Measurements from ENCODE around the gene ME2. TPM values are rescaled to one million over a fixed set of nuclear protein-coding genes. Genes with fewer than 3 reads are reported as not detected.
"Not testable (repeated sequence)": the region's sequence is repeated elsewhere in the genome, so short reads cannot be mapped to it uniquely, and the experiment has no call there.

Gene ME2
- total RNA-seq, 1 donor from 2014 or later, result 40.1 TPM

DNA sequence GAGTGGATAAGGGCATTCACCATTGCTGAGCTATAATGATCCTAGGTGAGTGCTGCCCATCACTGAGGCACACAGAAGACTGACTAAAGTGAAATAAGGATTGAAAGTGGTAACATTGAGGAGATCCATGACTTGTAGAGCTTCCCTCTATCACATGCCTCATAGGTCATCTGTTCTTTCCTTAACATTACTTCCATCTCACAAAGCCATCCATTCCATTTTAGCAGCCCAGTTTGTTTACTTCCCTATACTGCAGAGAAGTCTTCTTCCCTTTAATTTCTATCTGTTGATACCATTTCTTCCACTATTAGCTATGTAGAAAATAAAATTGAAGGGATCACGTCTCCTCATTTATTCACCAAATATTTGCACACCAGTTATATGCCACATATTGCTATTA is 32.1 kb downstream of the ME2 start:
- DNase-seq (ENCODE audit: low spot score), result no peak

DNA sequence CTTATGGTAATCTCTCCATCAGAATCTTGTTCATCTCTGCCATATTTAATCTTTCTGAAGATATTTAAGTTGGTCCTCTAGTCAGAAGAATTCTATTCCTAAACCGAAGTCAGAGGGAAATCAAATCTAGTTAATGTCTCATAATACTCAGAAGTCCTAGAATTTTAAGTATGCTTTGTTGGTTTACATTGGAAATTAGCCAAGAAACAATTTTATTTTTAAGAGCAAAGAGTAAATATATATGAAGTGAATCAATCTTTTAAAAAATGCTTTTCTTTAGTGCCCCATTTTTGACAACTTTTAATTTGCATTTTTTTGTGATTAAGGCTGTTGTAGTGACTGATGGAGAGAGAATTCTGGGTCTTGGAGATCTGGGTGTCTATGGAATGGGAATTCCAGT is 38.1 kb downstream of the ME2 start:
- DNase-seq (ENCODE audit: low spot score), result no peak

DNA sequence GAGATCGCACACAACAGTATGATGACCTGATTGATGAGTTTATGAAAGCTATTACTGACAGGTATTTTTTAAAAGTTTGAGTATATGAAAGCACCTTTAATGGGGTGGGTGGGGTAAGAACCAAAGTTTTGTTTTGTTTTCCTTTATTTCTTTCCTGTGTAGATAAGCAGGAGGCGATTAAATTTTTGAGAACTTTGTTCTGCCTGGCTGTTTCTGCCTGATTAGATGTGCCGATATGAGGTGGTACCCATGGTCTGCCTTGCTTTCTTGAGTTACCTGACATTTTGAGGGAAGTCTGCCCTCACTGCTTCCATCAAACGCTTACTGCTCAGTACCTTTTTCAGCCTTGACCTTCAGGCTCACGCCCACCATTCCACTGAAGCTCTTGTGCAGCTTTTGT is 39.2 kb downstream of the ME2 start:
- DNase-seq (ENCODE audit: low spot score), result no peak

GRCh38 chr18:50924372-50924771 is 45.5 kb downstream of the ME2 start:
- DNase-seq (ENCODE audit: low spot score), result no peak

DNA sequence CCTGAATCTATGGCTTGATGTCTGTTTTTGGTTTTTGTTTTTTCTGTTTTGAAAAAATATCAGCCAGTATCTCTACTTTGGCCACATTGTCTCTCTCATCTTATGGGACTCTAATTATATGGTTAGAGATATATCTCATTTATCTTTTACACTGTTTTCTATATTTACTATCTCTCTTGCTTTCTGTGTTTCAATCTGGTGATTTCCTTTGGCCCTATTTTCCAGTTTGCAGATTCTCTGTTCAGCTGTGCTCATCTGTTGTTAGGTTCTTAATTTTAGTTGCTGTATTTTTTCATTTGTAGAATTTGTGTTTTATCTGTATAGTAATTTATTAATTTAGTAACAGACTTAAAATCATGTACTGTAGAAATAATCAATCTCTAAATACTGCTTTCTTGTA is 47.6 kb downstream of the ME2 start:
- no peak for DNase-seq (ENCODE audit: low spot score)

DNA sequence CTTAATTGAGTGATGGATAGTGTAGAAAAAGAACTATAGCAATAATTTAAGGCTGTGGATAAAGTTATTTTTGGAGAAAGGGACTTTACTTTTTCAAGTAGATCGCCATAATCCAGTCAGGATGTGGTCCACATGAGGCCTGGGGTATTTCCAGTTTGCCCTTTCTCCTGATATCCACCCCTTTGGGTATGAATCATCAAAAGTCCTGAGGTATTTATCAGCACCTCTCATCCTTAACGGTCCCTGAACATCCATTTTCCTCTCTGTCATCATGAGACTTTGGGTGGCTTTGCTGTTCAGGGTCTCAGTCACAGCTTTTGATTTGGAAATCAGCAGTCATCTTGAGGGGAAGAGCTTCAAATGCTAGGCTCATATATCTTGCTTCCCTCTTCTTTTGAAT is 49.6 kb downstream of the ME2 start:
- DNase-seq (ENCODE audit: low spot score), result no peak

- no peak for DNase-seq (ENCODE audit: low spot score)
Measured at GRCh38 chr18:50933684-50934083, 54.8 kb downstream of the ME2 start.

- no peak for DNase-seq (ENCODE audit: low spot score)
Measured at GRCh38 chr18:50934545-50935211, 55.8 kb downstream of the ME2 start.

- DNase-seq (ENCODE audit: low spot score), result no peak
Measured at GRCh38 chr18:50935493-50936191, 56.7 kb downstream of the ME2 start.

GRCh38 chr18:50937183-50937582 is 58.3 kb downstream of the ME2 start:
- no peak for DNase-seq (ENCODE audit: low spot score)

DNA sequence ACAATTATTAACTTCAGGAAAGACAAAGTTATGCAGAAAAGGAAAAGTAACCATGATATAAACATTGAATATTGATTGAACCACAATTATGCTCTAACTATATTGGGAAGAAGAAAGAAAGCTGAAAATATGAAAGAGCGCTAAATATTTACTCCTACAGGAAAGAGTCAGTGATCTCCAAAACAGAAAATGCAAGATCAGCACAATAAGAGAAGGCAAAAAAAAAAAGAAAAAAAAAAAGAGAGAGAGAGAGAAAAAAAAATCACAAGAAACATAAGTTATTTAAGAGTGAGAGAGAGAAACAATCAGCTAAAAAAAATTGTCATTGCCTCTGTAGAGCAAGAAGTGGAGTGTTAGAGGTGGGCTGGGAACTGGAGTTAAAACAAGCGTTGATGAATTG is 60.0 kb downstream of the ME2 start:
- no peak for DNase-seq (ENCODE audit: low spot score)

GRCh38 chr18:50944245-50944932 is 65.5 kb downstream of the ME2 start:
- DNase-seq (ENCODE audit: low spot score), result no peak

- DNase-seq (ENCODE audit: low spot score), result not testable (repeated sequence)
Measured at GRCh38 chr18:50945918-50946317, 67.0 kb downstream of the ME2 start.

DNA sequence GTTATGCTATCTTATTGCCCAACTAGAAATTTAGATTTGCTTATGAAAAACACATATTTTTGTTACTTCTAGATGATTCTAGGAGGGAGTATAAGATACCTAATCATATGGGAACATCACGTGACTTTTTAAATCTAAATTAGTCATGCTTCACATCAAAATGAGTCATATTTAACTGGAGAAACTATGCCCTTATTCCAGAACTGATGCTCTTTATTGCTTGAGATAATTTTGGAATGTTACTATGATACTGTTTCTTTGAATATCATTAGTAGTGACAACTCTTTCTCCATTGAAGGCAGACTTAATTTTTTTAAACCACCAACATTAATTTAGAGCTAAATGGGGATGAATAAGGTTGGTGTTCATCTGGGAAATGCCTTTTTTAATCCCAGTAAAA is 69.0 kb downstream of the ME2 start:
- no peak for DNase-seq (ENCODE audit: low spot score)

- DNase-seq (ENCODE audit: low spot score), result no peak
Measured at GRCh38 chr18:50949185-50949584, 70.3 kb downstream of the ME2 start.

DNA sequence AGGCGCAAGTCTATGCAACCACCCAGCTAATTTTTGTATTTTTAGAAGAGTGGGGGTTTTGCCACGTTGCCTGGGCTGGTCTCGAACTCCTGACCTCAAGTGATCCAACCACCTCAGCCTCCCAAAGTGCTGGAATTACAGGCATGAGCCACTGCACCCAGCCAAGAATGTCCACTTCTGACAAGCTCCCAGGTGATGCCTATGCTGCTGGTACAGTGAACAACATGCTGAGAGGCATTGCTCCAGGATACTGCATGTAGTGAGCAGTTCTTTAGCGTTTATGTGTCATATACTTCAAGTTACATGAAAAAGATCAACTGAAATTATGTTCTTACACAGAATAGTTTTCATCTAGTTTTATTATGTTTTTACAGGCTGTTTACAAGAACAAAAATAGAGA is 71.7 kb downstream of the ME2 start:
- no peak for DNase-seq (ENCODE audit: low spot score)

DNA sequence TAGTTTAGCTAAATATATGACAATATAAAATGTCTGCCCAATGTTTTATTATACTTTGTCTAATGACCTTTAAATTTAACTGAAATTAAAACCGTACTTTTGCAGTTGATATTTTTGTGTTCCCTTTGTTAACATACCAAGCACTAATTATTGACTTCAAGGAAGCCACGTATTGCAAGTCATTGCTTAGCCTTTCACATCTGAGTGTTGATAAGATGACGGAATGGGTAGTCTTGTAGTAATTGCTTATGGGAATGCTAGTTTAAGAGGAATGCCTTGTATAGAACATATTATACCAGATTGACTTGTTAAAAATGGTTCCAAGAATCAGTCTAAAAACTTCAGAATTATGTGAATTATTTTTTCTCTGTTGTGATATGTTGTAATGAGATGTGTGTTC is 74.9 kb downstream of the ME2 start:
- no peak for DNase-seq (ENCODE audit: low spot score)

GRCh38 chr18:50955253-50955652 is 76.3 kb downstream of the ME2 start:
- no peak for DNase-seq (ENCODE audit: low spot score)

- no peak for DNase-seq (ENCODE audit: low spot score)
Measured at GRCh38 chr18:50956116-50956515, 77.2 kb downstream of the ME2 start.

DNA sequence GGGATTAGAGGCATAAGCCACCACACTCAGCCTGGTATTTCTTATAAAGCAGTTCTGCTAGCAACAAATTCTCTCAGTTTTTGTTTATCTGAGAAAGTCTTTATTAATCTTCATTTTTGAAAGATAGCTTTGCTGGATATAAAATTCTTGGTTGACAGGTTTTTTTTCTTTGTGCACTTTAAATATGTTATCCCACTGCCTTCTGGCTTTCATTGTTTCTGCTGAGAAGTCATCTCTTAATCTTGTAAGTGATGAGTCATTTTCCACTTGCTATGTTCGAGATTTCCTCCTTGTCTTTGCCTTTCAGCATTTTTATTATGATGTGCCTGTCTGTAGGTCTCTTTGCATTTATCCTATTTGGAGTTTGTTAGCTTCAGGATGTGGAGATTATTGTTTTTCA is 83.1 kb downstream of the ME2 start:
- DNase-seq (ENCODE audit: low spot score), result no peak

DNA sequence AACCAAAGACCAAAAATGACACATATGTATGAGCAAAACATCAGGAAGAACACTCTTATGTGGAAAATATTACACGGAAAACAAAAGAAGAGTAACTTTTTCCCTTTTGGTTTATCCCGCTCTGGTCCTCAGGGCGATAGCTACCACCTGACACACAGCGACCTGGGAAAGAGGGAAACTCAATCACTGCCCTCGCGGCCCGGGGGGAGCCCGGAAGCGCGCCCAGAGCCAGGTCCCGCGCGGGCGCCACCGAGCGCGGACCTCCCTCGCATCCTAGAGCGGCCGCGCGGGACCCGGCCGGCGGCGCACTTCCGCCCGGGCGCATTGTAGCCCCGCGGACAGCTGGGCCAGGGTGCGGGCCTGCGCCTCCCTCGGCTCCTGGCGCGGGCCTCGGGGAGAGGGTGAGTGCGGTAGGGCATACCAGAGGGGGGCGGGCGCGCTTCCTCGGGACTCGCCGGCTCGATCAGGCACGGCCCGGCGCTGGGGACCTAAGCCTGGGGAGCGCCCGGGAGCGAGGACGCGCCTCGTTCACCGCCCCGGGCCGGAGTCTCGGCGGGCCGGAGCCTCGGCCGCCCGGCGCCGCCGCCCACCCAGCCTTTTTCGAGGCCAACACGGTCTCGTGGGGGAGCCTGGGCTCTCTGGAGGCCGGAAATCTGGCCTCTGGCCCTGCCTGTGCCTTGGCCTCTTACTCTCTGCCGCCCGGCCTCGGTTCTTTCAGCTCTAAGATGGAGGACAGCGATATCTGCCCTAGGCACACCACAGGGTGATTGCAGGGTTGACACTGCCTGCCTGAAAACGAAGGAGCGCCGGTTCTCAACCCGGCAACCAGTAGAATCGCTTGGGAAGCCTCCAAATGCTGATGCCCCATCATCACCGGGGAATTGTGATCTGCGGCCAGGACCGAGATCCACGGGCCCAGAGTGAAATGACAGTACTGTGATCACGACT is 89.1 kb downstream of the ME2 start, which contains the start of gene ELAC1:
ELAC1 (plus strand) TSS at position 327 of the 948 bp plus-strand sequence. CDS start 6,365 bp downstream, outside the sequence.
- peak; percentile 93 for DNase-seq (ENCODE audit: low spot score)
